ENCODE measurements around the gene OR13J1.
"Not testable (repeated sequence)": the region's sequence is repeated elsewhere in the genome, so short reads cannot be mapped to it uniquely, and the experiment has no call there.

The OR13J1 gene

GRCh38 chr9:35904338-35904737, 34.1 kb upstream of the OR13J1 start:
- DNase-seq (ENCODE audit: low read depth) = no peak

GRCh38 chr9:35903049-35903448, 32.8 kb upstream of the OR13J1 start:
- DNase-seq (ENCODE audit: low read depth) = no peak

- no peak for DNase-seq (ENCODE audit: low read depth)
Measured at GRCh38 chr9:35899021-35899420, 28.8 kb upstream of the OR13J1 start.

- DNase-seq (ENCODE audit: low read depth) = no peak
Measured at GRCh38 chr9:35898337-35898736, 28.1 kb upstream of the OR13J1 start.

GRCh38 chr9:35897376-35898099, 27.3 kb upstream of the OR13J1 start:
- not testable (repeated sequence) for DNase-seq (ENCODE audit: low read depth)

- DNase-seq (ENCODE audit: low read depth) = no peak
Measured at GRCh38 chr9:35896570-35896969, 26.4 kb upstream of the OR13J1 start.

- DNase-seq (ENCODE audit: low read depth) = no peak
Measured at GRCh38 chr9:35892051-35892450, 21.9 kb upstream of the OR13J1 start.

GRCh38 chr9:35891646-35892045, 21.4 kb upstream of the OR13J1 start:
- DNase-seq (ENCODE audit: low read depth) = no peak

- DNase-seq (ENCODE audit: low read depth) = not testable (repeated sequence)
Measured at GRCh38 chr9:35884908-35885307, 14.7 kb upstream of the OR13J1 start.

GRCh38 chr9:35882996-35883395, 12.8 kb upstream of the OR13J1 start:
- DNase-seq (ENCODE audit: low read depth) = no peak

GRCh38 chr9:35882263-35882848, 12.2 kb upstream of the OR13J1 start:
- peak; percentile 72 for DNase-seq (ENCODE audit: low read depth)

GRCh38 chr9:35872505-35872904, 2.3 kb upstream of the OR13J1 start:
- no peak for DNase-seq (ENCODE audit: low read depth)

GRCh38 chr9:35871545-35871944, 1.3 kb upstream of the OR13J1 start:
- DNase-seq (ENCODE audit: low read depth) = no peak

GRCh38 chr9:35869621-35870216, 482 bp downstream of the OR13J1 start:
- DNase-seq (ENCODE audit: low read depth) = no peak

GRCh38 chr9:35868933-35869332, 1.3 kb downstream of the OR13J1 start:
- DNase-seq (ENCODE audit: low read depth) = no peak

- DNase-seq (ENCODE audit: low read depth) = no peak
Measured at GRCh38 chr9:35867538-35867937, 2.7 kb downstream of the OR13J1 start.

GRCh38 chr9:35864695-35865255, 5.4 kb downstream of the OR13J1 start:
- DNase-seq (ENCODE audit: low read depth) = no peak

GRCh38 chr9:35863583-35863982, 6.6 kb downstream of the OR13J1 start:
- no peak for DNase-seq (ENCODE audit: low read depth)

GRCh38 chr9:35862328-35862727, 7.9 kb downstream of the OR13J1 start:
- no peak for DNase-seq (ENCODE audit: low read depth)

- no peak for DNase-seq (ENCODE audit: low read depth)
Measured at GRCh38 chr9:35861161-35861897, 8.9 kb downstream of the OR13J1 start.

GRCh38 chr9:35859990-35860339, 10.2 kb downstream of the OR13J1 start:
- no peak for DNase-seq (ENCODE audit: low read depth)

GRCh38 chr9:35859310-35859989, 10.8 kb downstream of the OR13J1 start:
- DNase-seq (ENCODE audit: low read depth) = no peak
